Ishikawa (cell line): ENCODE results near the gene KCNAB2.
A peak's percentile ranks its signal among the peaks of the same experiment; 100 is the strongest.

Source experiments
- CEBPB ChIP-seq: IDR thresholded peaks from 2 replicates; pipeline ENCODE4 v1.6.1; 2012
- CREB1 ChIP-seq: IDR thresholded peaks from 2 replicates; pipeline ENCODE4 v1.6.1; 2012; ENCODE audit warnings: low read depth
- EGR1 ChIP-seq: IDR thresholded peaks from 2 replicates; pipeline ENCODE4 v1.6.1; 2012
- EP300 ChIP-seq: IDR thresholded peaks from 2 replicates; pipeline ENCODE4 v1.6.1; 2012; ENCODE audit warnings: borderline replicate concordance
- FOXM1 ChIP-seq: IDR thresholded peaks from 2 replicates; pipeline ENCODE4 v1.6.1; 2012; ENCODE audit warnings: low read depth, borderline replicate concordance
- NFIC ChIP-seq: IDR thresholded peaks from 2 replicates; pipeline ENCODE4 v1.6.1; 2012
- RAD21 ChIP-seq: IDR thresholded peaks from 2 replicates; pipeline ENCODE4 v1.6.1; 2012; ENCODE audit warnings: low read depth
- TAF1 ChIP-seq: IDR thresholded peaks from 2 replicates; pipeline ENCODE4 v1.6.1; 2012; ENCODE audit warnings: low read depth, mild to moderate bottlenecking
- TCF12 ChIP-seq: IDR thresholded peaks from 2 replicates; pipeline ENCODE4 v1.6.1; 2012; ENCODE audit warnings: low read depth
- TEAD4 ChIP-seq: IDR thresholded peaks from 2 replicates; pipeline ENCODE4 v1.6.1; 2012
- YY1 ChIP-seq: IDR thresholded peaks from 2 replicates; pipeline ENCODE4 v1.6.1; 2012; ENCODE audit warnings: low read depth
- ZBTB7A ChIP-seq: IDR thresholded peaks from 2 replicates; pipeline ENCODE4 v1.6.1; 2012; ENCODE audit warnings: low read depth
- TF ChIP-seq, protein P1 (sequence below): IDR thresholded peaks from 2 replicates; pipeline ENCODE4 v1.6.1; 2012
- TF ChIP-seq, protein P2 (sequence below): IDR thresholded peaks from 2 replicates; pipeline ENCODE4 v1.6.1; 2012
- TF ChIP-seq, protein P3 (sequence below): IDR thresholded peaks from 2 replicates; pipeline ENCODE4 v1.6.1; 2012; ENCODE audit warnings: low read depth, mild to moderate bottlenecking

KCNAB2 gene

DNA sequence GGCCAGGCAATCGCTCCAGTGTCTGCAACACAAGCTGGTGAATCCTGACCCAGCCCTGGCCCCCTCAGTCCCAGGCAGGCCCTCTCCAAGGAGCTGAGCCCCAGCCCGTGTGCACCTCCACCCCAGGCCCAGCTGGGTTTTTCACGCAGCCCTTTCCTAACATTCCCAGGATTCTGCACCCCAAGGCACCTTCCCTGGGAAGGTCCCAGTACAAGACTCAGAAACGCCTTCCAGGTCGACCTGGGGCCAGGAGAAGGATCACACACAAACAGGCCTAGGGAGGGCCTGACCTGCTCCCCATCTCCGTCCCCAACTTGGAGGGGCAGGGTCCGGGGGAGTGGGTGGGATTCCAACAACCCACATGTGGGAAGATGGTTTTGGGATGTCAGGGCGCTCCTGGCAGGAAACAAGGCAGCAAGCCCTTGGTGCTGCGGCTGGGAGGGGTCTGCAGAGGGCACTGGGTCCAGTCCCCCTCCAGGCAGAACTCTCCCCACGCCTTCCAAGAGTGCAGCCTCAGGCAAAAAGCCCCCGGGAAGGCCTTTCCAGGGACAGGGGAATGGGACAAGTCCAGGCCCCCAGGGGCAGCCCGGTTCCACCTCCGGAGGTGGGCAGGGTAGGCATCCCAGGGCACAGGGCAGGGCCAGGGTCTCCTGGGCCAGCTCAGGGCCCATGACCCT lies 58.3 kb downstream of the KCNAB2 start:
- no peak for TF ChIP-seq RAD21
- no peak for TF ChIP-seq EP300
- no peak for TF ChIP-seq CREB1
- TF ChIP-seq YY1 = no peak
- TF ChIP-seq FOXM1 = no peak
- no peak for TF ChIP-seq NFIC
- TF ChIP-seq EGR1 = no peak
- TF ChIP-seq, protein P1, sequence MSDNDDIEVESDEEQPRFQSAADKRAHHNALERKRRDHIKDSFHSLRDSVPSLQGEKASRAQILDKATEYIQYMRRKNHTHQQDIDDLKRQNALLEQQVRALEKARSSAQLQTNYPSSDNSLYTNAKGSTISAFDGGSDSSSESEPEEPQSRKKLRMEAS = no peak
- TF ChIP-seq, protein P2, sequence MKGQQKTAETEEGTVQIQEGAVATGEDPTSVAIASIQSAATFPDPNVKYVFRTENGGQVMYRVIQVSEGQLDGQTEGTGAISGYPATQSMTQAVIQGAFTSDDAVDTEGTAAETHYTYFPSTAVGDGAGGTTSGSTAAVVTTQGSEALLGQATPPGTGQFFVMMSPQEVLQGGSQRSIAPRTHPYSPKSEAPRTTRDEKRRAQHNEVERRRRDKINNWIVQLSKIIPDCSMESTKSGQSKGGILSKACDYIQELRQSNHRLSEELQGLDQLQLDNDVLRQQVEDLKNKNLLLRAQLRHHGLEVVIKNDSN = no peak
- no peak for TF ChIP-seq ZBTB7A
- no peak for TF ChIP-seq TEAD4
- TF ChIP-seq TAF1 = no peak
- no peak for TF ChIP-seq CEBPB
- no peak for TF ChIP-seq TCF12
- TF ChIP-seq, protein P3, sequence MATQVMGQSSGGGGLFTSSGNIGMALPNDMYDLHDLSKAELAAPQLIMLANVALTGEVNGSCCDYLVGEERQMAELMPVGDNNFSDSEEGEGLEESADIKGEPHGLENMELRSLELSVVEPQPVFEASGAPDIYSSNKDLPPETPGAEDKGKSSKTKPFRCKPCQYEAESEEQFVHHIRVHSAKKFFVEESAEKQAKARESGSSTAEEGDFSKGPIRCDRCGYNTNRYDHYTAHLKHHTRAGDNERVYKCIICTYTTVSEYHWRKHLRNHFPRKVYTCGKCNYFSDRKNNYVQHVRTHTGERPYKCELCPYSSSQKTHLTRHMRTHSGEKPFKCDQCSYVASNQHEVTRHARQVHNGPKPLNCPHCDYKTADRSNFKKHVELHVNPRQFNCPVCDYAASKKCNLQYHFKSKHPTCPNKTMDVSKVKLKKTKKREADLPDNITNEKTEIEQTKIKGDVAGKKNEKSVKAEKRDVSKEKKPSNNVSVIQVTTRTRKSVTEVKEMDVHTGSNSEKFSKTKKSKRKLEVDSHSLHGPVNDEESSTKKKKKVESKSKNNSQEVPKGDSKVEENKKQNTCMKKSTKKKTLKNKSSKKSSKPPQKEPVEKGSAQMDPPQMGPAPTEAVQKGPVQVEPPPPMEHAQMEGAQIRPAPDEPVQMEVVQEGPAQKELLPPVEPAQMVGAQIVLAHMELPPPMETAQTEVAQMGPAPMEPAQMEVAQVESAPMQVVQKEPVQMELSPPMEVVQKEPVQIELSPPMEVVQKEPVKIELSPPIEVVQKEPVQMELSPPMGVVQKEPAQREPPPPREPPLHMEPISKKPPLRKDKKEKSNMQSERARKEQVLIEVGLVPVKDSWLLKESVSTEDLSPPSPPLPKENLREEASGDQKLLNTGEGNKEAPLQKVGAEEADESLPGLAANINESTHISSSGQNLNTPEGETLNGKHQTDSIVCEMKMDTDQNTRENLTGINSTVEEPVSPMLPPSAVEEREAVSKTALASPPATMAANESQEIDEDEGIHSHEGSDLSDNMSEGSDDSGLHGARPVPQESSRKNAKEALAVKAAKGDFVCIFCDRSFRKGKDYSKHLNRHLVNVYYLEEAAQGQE = no peak

DNA sequence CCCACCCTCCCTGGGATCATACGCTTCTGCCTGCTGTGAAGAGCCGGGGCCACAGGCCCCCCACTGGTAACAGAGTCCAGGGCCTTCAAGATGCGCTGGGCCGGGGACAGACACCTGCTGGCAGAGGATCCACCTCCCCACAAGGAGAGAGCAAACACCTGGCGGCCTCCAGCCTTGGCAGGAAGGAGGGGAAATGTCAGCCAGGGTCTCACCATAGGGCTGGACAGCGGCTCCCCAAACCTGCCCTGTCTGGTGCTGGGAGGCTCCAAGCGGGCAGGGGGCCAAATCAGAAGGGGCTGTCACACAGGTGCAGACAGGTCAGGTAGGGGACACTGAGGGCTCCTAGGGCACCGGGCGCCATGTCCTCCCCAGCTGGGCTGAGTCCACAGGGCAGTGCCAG lies 58.9 kb downstream of the KCNAB2 start:
- TF ChIP-seq ZBTB7A = no peak
- TF ChIP-seq, protein P1 = no peak
- TF ChIP-seq EP300 = no peak
- no peak for TF ChIP-seq CEBPB
- no peak for TF ChIP-seq FOXM1
- TF ChIP-seq RAD21 = no peak
- TF ChIP-seq NFIC = no peak
- TF ChIP-seq, protein P2 = no peak
- no peak for TF ChIP-seq EGR1

DNA sequence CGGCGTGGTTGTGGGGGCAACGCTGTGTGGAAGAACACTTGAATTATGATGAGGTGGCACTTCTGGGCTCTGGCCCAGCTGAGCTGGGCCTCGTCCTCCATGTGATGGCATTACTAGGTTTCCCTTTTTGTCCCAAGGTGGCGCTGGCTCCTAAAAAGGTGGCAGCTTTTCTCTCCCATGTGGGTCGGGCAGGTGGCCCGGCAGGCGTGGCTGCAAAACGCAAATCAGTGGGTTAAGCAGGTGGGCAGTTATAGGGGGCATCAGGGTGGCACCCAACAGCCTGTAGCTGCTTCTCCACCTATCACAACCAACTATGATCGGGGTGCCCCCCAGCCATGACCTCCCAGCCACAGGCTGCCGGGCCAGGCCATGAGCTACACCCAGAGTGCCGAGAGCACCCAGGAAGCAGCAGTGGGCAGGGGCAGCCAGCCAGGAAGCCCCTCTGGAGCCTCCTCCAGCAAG lies 59.6 kb downstream of the KCNAB2 start:
- TF ChIP-seq FOXM1 (no peak), NFIC (no peak), RAD21 (no peak), TEAD4 (no peak), ZBTB7A (no peak), EP300 (no peak), CREB1 (no peak), YY1 (no peak), CEBPB (no peak), EGR1 (no peak), TCF12 (no peak), TAF1 (no peak)
- TF ChIP-seq, protein P3 = no peak
- TF ChIP-seq, protein P2 = no peak
- TF ChIP-seq, protein P1 = no peak

DNA sequence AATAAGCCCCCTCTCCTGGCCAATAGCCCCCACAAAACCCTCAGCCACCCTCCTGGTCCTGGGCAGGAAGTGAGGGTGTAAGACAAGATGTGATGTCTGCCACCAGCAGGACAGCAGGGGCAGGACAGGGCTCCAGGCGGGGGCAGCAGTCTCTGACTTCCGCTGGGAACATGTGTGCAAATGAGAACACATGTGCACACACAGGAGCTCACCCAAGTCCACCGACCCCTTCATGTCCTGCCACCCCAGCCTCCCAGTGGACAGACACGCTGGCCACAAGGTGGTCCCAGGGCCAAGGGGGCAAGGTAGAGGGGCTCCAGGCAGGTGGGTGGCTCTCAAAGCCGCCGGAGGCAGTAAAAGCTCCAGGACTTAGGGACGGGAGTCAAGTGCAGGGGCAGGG lies 60.1 kb downstream of the KCNAB2 start:
- peak; percentile 10; the same call in 1 of the 2 replicates for TF ChIP-seq RAD21
- no peak for TF ChIP-seq CEBPB

DNA sequence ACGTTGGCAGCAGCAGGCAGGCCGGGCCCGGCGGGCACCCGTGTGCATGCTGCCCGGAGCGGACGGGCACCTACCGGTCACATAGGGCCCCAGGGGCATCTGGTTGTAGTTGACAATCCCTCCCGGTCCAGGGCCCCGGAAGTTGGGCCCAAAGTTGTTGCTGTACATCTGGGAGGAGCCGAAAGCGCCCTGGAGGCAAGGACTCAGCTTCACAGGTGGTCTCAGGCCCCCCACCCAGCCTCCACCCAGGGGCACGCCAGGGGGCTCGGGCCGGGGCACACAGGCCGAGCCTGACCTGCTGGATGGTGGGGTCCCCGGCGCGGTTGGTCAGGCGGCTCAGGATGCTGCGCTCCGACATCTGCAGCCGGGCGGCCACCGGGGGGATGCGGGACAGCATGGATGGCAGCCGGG lies 60.6 kb downstream of the KCNAB2 start:
- no peak for TF ChIP-seq TAF1

DNA sequence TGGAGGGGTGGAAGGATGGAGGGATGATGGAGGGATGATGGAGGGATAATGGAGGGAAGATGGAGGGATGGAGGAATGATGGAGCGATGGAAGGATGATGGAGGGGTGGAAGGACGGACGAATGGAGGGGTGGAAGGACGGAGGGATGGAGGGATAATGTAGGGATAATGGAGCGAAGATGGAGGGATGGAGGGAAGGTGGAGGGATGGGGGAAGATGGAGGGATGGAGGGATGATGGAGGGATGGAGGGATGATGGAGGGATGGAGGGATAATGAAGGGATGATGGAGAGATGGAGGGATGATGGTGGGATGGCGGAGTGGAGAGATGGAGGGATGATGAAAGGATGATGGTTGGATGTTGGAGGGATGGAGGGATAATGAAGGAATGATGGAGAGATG lies 61.3 kb downstream of the KCNAB2 start:
- no peak for TF ChIP-seq RAD21
- TF ChIP-seq TAF1 = no peak
- TF ChIP-seq, protein P3 = no peak
- no peak for TF ChIP-seq NFIC
- no peak for TF ChIP-seq TEAD4
- TF ChIP-seq CREB1 = no peak
